A673 (cell line): ENCODE data around the gene CSF3. TPM values are rescaled to one million over a fixed set of nuclear protein-coding genes. Genes with fewer than 3 reads are reported as not detected.

Experiments used
- BruUV-seq: library from RNA; stranded (reverse); fragments of 400-500 nt; replicated peaks from 2 replicates; lab custom pipeline; 2021; lab: Mats Ljungman, UMichigan
- CTCF ChIA-PET: fragments of 300-600 bp; sonication (Branson Sonifier 250); formaldehyde crosslinking; loops from one replicate; lab custom pipeline; 2022; ENCODE audit warnings: antibody characterized with exemption; lab: Charles Lee
- POLR2A ChIA-PET: fragments of 300-600 bp; sonication (Branson Sonifier 250); formaldehyde crosslinking; loops from one replicate; lab custom pipeline; 2022; ENCODE audit warnings: antibody characterized with exemption; ENCODE audit not compliant: low non-redundant PET; lab: Charles Lee
- DNase-seq: peaks from one replicate; pipeline ENCODE4 v3.0.0-alpha.2; 2015; ENCODE audit warnings: low spot score
- H3K27ac ChIP-seq: fragments of 200-600 bp; sonication (generic); 2 replicates; pipeline ENCODE4 v1.5.1; 2016; ENCODE audit warnings: mixed run types, low read depth, mild to moderate bottlenecking, mixed read lengths, antibody characterized with exemption, low read length; ENCODE audit not compliant: poor library complexity, severe bottlenecking
- H3K27me3 ChIP-seq: fragments of 200-600 bp; sonication (generic); replicated peaks from 2 replicates; pipeline ENCODE4 v1.6.1; 2017; ENCODE audit warnings: mixed run types, low read depth, mild to moderate bottlenecking, mixed read lengths, antibody characterized with exemption, low read length; ENCODE audit not compliant: insufficient read depth, poor library complexity
- H3K36me3 ChIP-seq: fragments of 200-600 bp; sonication (generic); 2 replicates; pipeline ENCODE4 v1.6.1; 2016; ENCODE audit warnings: mixed run types, mild to moderate bottlenecking, mixed read lengths, antibody characterized with exemption, low read length; ENCODE audit not compliant: insufficient read depth, poor library complexity, severe bottlenecking
- H3K4me1 ChIP-seq: fragments of 200-600 bp; sonication (generic); 2 replicates; pipeline ENCODE4 v1.6.1; 2017; ENCODE audit warnings: mixed run types, mild to moderate bottlenecking, mixed read lengths, antibody characterized with exemption, low read length; ENCODE audit not compliant: insufficient read depth, poor library complexity, severe bottlenecking
- H3K4me3 ChIP-seq: fragments of 200-600 bp; sonication (generic); 2 replicates; pipeline ENCODE4 v1.5.1; 2016; ENCODE audit warnings: low read depth, mixed run types, mild to moderate bottlenecking, mixed read lengths, low read length; ENCODE audit not compliant: poor library complexity, severe bottlenecking
- H3K9me3 ChIP-seq: fragments of 200-600 bp; sonication (generic); 2 replicates; pipeline ENCODE4 v1.6.1; 2016; ENCODE audit warnings: mixed run types, low read depth, mild to moderate bottlenecking, mixed read lengths, antibody characterized with exemption, low read length; ENCODE audit not compliant: poor library complexity, severe bottlenecking
- CTCF ChIP-seq: fragments of 300-800, 200-600 bp; sonication (generic); conservative IDR thresholded peaks from 2 replicates; pipeline ENCODE4 v1.5.1; 2017; ENCODE audit warnings: low read depth, mild to moderate bottlenecking, antibody characterized with exemption, low read length, moderate library complexity, mixed read lengths
- EZH2 ChIP-seq: fragments of 200-600 bp; sonication (generic); IDR thresholded peaks from 2 replicates; pipeline ENCODE4 v1.6.1; 2017; ENCODE audit warnings: borderline replicate concordance, low read depth, mild to moderate bottlenecking, mixed read lengths, antibody characterized with exemption, low read length; ENCODE audit not compliant: poor library complexity, severe bottlenecking
- intact Hi-C: fragments of 100-400 bp; cut with micrococcal nuclease; formaldehyde crosslinking; loops from one replicate; pipeline ENCODE4 v1.10.0; 2022; ENCODE audit not compliant: unreplicated experiment
- total RNA-seq: library from RNA; stranded (reverse); gene quantifications from 2 replicates; pipeline ENCODE4 v1.2.3, GENCODE V29; 2021

CSF3 gene
- total RNA-seq, 1 experiment from 2014 or later: not detected

GRCh38 chr17:39988206-39988810 lies 26.9 kb upstream of the CSF3 start:
- no peak for TF ChIP-seq CTCF
- TF ChIP-seq EZH2: no peak
- Histone ChIP-seq H3K4me1 (no peaks in the 10 kb centered on the region), H3K36me3 (peaks cover 72% of the 10 kb centered on the region), H3K9me3 (no peaks in the 10 kb centered on the region), H3K4me3 (no peak overlapping the region), H3K27me3 (no peaks in the 10 kb centered on the region), H3K27ac (no peak overlapping the region)
- intact Hi-C loops: no loop called here
- CTCF ChIA-PET: no interaction called here
- DNase-seq: no peak
- POLR2A ChIA-PET: no interaction called here
- no TSS peak for BruUV-seq

DNA sequence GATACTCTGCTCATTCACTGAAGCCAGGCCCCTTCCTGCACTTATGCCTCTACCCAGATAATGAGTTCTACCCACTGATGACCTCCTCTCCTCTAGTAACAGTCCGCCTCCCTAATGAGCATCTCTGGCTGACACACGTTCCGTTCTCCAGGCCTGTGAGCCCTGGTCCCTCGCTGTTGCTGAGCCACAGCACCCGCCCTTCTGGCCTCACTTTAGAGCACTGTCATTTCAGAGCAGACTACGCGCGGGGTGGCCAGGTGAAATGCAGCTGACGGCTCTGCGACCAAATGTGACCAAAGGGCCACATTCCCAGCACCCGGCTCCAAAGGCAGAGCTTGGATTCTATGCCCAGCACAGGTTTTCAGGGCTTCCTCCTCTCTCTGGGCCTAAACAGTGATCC lies 20.8 kb upstream of the CSF3 start:
- no peaks in the 10 kb centered on the region for H3K4me1 ChIP-seq
- H3K9me3 ChIP-seq: no peaks in the 10 kb centered on the region
- H3K36me3 ChIP-seq: peaks cover 51% of the 10 kb centered on the region
- H3K27me3 ChIP-seq: no peaks in the 10 kb centered on the region
- intact Hi-C loops: no loop called here
- H3K4me3 ChIP-seq: no peak overlapping the region
- TF ChIP-seq EZH2 (no peak), CTCF (no peak)
- ChIA-PET POLR2A (no interaction called here), CTCF (no interaction called here)
- no peak overlapping the region for H3K27ac ChIP-seq
- DNase-seq: no peak
- no TSS peak for BruUV-seq

DNA sequence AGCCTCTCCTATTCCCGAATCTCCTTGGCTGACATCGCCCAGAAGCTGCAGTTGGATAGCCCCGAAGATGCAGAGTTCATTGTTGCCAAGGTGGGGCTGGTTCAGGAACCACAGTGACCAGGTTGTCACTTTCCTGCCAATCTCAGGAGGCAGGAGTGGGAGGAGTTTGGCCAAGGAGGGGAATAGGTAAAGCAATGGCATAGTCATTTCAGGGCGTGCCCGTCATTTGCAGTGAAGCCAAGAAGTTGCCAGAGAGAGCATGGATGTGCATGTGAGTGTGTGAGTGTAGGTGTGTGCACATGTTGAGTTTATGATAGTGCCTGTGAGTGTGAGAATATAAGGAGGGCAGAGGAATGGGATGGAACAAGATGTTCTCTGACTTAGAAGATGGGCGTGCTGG lies 19.8 kb upstream of the CSF3 start:
- POLR2A ChIA-PET: no interaction called here
- intact Hi-C loops: no loop called here
- H3K9me3 ChIP-seq: no peaks in the 10 kb centered on the region
- DNase-seq: no peak
- no peak overlapping the region for H3K27ac ChIP-seq
- TF ChIP-seq CTCF (no peak), EZH2 (no peak)
- CTCF ChIA-PET: no interaction called here
- H3K4me1 ChIP-seq: no peaks in the 10 kb centered on the region
- peaks cover 43% of the 10 kb centered on the region for H3K36me3 ChIP-seq
- no peak overlapping the region for H3K4me3 ChIP-seq
- no TSS peak for BruUV-seq
- no peaks in the 10 kb centered on the region for H3K27me3 ChIP-seq
